KMS-11 (cell line): ENCODE data around the gene APOL3.
"Not testable (repeated sequence)": the region's sequence is repeated elsewhere in the genome, so short reads cannot be mapped to it uniquely, and the experiment has no call there.

ENCODE experiments used
- H2AFZ ChIP-seq: fragments of 200-600 bp; sonication (generic); 2 replicates; pipeline ENCODE4 v1.6.1; 2016; ENCODE audit warnings: antibody characterized with exemption, mixed run types, low read depth
- H3K27ac ChIP-seq: fragments of 200-600 bp; sonication (generic); 2 replicates; pipeline ENCODE4 v1.6.1; 2016; ENCODE audit warnings: mild to moderate bottlenecking, mixed run types
- H3K27me3 ChIP-seq: fragments of 200-600 bp; sonication (generic); 2 replicates; pipeline ENCODE4 v1.6.1; 2017; ENCODE audit warnings: mild to moderate bottlenecking, low read depth, mixed run types, moderate library complexity; ENCODE audit not compliant: insufficient read depth
- H3K36me3 ChIP-seq: fragments of 200-600 bp; sonication (generic); 2 replicates; pipeline ENCODE4 v1.6.1; 2017; ENCODE audit warnings: mild to moderate bottlenecking, mixed run types; ENCODE audit not compliant: insufficient read depth
- H3K4me1 ChIP-seq: fragments of 200-600 bp; sonication (generic); 2 replicates; pipeline ENCODE4 v1.6.1; 2016; ENCODE audit warnings: mild to moderate bottlenecking, low read depth, mixed run types; ENCODE audit not compliant: poor library complexity, severe bottlenecking
- H3K4me2 ChIP-seq: fragments of 200-600 bp; sonication (generic); 2 replicates; pipeline ENCODE4 v1.7.0; 2016; ENCODE audit warnings: mild to moderate bottlenecking, mixed run types
- H3K4me3 ChIP-seq: fragments of 200-600 bp; sonication (generic); IDR thresholded peaks from 2 replicates; pipeline ENCODE4 v1.6.1; 2017; ENCODE audit warnings: low read depth, low read length, mixed read lengths; ENCODE audit not compliant: insufficient read depth
- H3K79me2 ChIP-seq: fragments of 200-600 bp; sonication (generic); 2 replicates; pipeline ENCODE4 v1.6.1; 2016; ENCODE audit warnings: low read depth, mixed run types; ENCODE audit not compliant: insufficient read depth
- H3K9ac ChIP-seq: fragments of 200-600 bp; sonication (generic); 2 replicates; pipeline ENCODE4 v1.6.1; 2016; ENCODE audit warnings: mild to moderate bottlenecking, mixed run types
- H4K20me1 ChIP-seq: fragments of 200-600 bp; sonication (generic); 2 replicates; pipeline ENCODE4 v1.6.1; 2016; ENCODE audit warnings: mild to moderate bottlenecking, mixed run types; ENCODE audit not compliant: insufficient read depth
- TF ChIP-seq, protein P1 (sequence below): fragments of 200-600 bp; sonication (generic); conservative IDR thresholded peaks from 2 replicates; pipeline ENCODE4 v1.6.1; 2017; ENCODE audit warnings: low read depth, mild to moderate bottlenecking, antibody characterized with exemption, low read length, moderate library complexity, mixed read lengths

The APOL3 gene

GRCh38 chr22:36201630-36202319, 41.2 kb upstream of the APOL3 start, which contains the start of gene APOL4:
APOL4 (minus strand) TSS chr22:36201809; CDS start chr22:36201734, 75 bp downstream.
- Histone ChIP-seq H3K4me2 (no peak within 1 kb of the TSS), H3K4me1 (peaks cover 16% of the 10 kb centered on the region), H3K9ac (no peak within 1 kb of the TSS), H4K20me1 (no peaks in the 10 kb centered on the region), H3K79me2 (no peaks in the 10 kb centered on the region), H3K27me3 (no peaks in the 10 kb centered on the region), H3K4me3 (no peak within 1 kb of the TSS), H3K27ac (no peak within 1 kb of the TSS), H3K36me3 (no peaks in the 10 kb centered on the region), H2AFZ (no peak within 1 kb of the TSS)
- TF ChIP-seq, protein P1, sequence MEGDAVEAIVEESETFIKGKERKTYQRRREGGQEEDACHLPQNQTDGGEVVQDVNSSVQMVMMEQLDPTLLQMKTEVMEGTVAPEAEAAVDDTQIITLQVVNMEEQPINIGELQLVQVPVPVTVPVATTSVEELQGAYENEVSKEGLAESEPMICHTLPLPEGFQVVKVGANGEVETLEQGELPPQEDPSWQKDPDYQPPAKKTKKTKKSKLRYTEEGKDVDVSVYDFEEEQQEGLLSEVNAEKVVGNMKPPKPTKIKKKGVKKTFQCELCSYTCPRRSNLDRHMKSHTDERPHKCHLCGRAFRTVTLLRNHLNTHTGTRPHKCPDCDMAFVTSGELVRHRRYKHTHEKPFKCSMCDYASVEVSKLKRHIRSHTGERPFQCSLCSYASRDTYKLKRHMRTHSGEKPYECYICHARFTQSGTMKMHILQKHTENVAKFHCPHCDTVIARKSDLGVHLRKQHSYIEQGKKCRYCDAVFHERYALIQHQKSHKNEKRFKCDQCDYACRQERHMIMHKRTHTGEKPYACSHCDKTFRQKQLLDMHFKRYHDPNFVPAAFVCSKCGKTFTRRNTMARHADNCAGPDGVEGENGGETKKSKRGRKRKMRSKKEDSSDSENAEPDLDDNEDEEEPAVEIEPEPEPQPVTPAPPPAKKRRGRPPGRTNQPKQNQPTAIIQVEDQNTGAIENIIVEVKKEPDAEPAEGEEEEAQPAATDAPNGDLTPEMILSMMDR: no peak

DNA sequence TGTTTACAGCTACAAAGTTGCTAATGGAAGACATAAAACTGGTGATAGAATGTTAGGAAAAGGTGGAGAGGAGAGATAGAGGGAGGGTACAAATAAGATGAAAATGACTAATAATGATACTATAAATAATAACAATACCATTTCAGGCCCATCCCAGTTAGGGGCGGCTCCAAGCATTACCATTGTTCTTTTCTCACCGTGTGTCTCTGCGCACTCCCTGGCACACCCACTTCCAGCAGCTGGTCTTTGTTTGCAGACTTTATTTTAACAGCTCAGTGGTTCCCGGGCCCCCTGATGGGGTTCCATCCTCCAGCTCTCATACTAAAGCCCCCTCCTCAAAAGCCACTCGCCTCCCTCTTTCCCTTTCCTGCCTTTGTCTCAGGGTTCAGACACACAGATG, 40.5 kb upstream of the APOL3 start:
- H3K9ac ChIP-seq, H3K4me3 ChIP-seq, H3K27me3 ChIP-seq, H3K79me2 ChIP-seq, H3K4me2 ChIP-seq, H4K20me1 ChIP-seq, H2AFZ ChIP-seq, H3K36me3 ChIP-seq, H3K27ac ChIP-seq: not testable (repeated sequence)
- H3K4me1 ChIP-seq: peaks cover 18% of the 10 kb centered on the region

DNA sequence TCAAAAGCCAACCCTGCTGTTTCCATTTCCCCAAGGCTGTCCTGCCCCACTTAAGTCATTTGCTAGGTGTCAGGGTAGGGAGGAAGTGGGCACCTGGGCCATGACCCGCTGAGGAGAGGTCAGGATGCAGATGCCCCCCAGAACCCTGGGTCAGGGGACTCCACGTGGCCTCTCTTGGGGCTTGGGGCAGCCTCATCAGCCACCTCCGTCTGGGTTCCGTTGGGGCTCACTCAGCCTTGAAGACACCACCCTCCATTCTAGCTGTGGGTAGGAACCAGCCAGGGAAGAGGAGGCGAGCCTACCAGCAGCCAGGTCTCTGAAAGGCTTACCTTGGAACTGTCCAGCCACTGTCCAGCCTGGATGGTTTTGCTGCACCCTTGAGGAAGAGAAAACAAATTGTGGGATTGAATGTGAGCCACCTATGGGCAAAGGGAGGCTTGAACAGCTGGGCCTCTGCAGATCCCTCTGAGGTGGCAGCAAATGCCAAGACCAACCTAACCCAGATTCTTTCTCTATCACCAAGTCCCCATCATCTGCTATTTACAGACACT, 38.5 kb upstream of the APOL3 start:
- H3K79me2 ChIP-seq: no peaks in the 10 kb centered on the region
- H3K4me2 ChIP-seq: no peak overlapping the region
- no peak overlapping the region for H3K4me3 ChIP-seq
- H3K9ac ChIP-seq: no peak overlapping the region
- H3K36me3 ChIP-seq: no peaks in the 10 kb centered on the region
- H2AFZ ChIP-seq: no peak overlapping the region
- TF ChIP-seq, protein P1: no peak
- H4K20me1 ChIP-seq: no peaks in the 10 kb centered on the region
- H3K27me3 ChIP-seq: no peaks in the 10 kb centered on the region
- no peak overlapping the region for H3K27ac ChIP-seq
- H3K4me1 ChIP-seq: peaks cover 18% of the 10 kb centered on the region

- peaks cover 18% of the 10 kb centered on the region for H3K4me1 ChIP-seq
- no peak overlapping the region for H2AFZ ChIP-seq
- no peaks in the 10 kb centered on the region for H4K20me1 ChIP-seq
- TF ChIP-seq, protein P1: no peak
- H3K4me3 ChIP-seq: no peak overlapping the region
- H3K79me2 ChIP-seq: no peaks in the 10 kb centered on the region
- no peak overlapping the region for H3K9ac ChIP-seq
- H3K27ac ChIP-seq: no peak overlapping the region
- H3K27me3 ChIP-seq: no peaks in the 10 kb centered on the region
- no peak overlapping the region for H3K4me2 ChIP-seq
- H3K36me3 ChIP-seq: no peaks in the 10 kb centered on the region
Measured at GRCh38 chr22:36198536-36198935, 38.0 kb upstream of the APOL3 start.
